Panc1 (cell line): ENCODE data around the gene CCN5. TPM values are rescaled to one million over a fixed set of nuclear protein-coding genes. Genes with fewer than 3 reads are reported as not detected.

ENCODE experiments used
- ATAC-seq: fragments of 200-7000 bp; cut with Tn5 transposase; 2 replicates; pipeline ENCODE4 v1.9.1; 2020; ENCODE audit warnings: mild to moderate bottlenecking, moderate library complexity
- BruUV-seq: library from RNA; stranded (reverse); fragments of 400-500 nt; replicated peaks from 2 replicates; lab custom pipeline; 2021; lab: Mats Ljungman, UMichigan
- CTCF ChIA-PET: fragments of 300-600 bp; sonication (Branson Sonifier 250); formaldehyde crosslinking; loops from one replicate; lab custom pipeline; 2022; ENCODE audit warnings: antibody characterized with exemption; lab: Charles Lee
- POLR2A ChIA-PET: fragments of 300-600 bp; sonication (Branson Sonifier 250); formaldehyde crosslinking; loops from one replicate; lab custom pipeline; 2022; ENCODE audit warnings: antibody characterized with exemption; lab: Charles Lee
- DNase-seq: peaks from one replicate; pipeline ENCODE4 v3.0.0-alpha.2; 2010; ENCODE audit warnings: low read depth, low spot score
- H3K27ac ChIP-seq: 2 replicates; pipeline ENCODE4 v1.5.1; 2011; ENCODE audit warnings: mild to moderate bottlenecking, low read length, inconsistent platforms
- H3K27me3 ChIP-seq: fragments of 200-500 bp; sonication (Bioruptor generic); 2 replicates; pipeline ENCODE4 v1.6.0; 2014; ENCODE audit warnings: low read length, inconsistent platforms; ENCODE audit not compliant: control insufficient read depth, insufficient read depth
- H3K36me3 ChIP-seq: fragments of 200-500 bp; sonication (Bioruptor generic); 2 replicates; pipeline ENCODE4 v1.5.1; 2014; ENCODE audit warnings: inconsistent platforms, mild to moderate bottlenecking, low read length, moderate library complexity; ENCODE audit not compliant: control insufficient read depth, insufficient read depth
- H3K4me1 ChIP-seq: 2 replicates; pipeline ENCODE4 v1.5.1; 2011; ENCODE audit warnings: inconsistent platforms, mild to moderate bottlenecking, low read length, moderate library complexity; ENCODE audit not compliant: control insufficient read depth, insufficient read depth
- H3K4me3 ChIP-seq, 2 experiments: 2 replicates each; pipeline ENCODE4 v1.5.1; 2011 to 2012; ENCODE audit warnings: low read depth in 2 of 2, low read length in 2 of 2, mild to moderate bottlenecking in 2 of 2, inconsistent platforms in 1 of 2, moderate library complexity in 1 of 2
- H3K9me3 ChIP-seq: fragments of 200-500 bp; sonication (Bioruptor generic); 2 replicates; pipeline ENCODE4 v1.5.1; 2014; ENCODE audit warnings: low read depth, mild to moderate bottlenecking, inconsistent platforms, low read length, moderate library complexity; ENCODE audit not compliant: control insufficient read depth, insufficient read depth
- CTCF ChIP-seq: fragments of 450-650 bp; IDR thresholded peaks from 2 replicates; pipeline ENCODE4 v1.5.1; 2017; ENCODE audit warnings: mild to moderate bottlenecking
- POLR2AphosphoS5 ChIP-seq: IDR thresholded peaks from 2 replicates; pipeline ENCODE4 v1.6.1; 2012; ENCODE audit warnings: mild to moderate bottlenecking, low read depth, low read length, moderate library complexity
- REST ChIP-seq, 2 experiments: IDR thresholded peaks; 2 replicates each; pipeline ENCODE4 v1.6.1; 2011 to 2012; ENCODE audit warnings: low read depth in 2 of 2, control low read depth in 1 of 2, low read length in 1 of 2, mild to moderate bottlenecking in 1 of 2, moderate library complexity in 1 of 2; ENCODE audit not compliant: insufficient read depth in 1 of 2
- SIN3A ChIP-seq: IDR thresholded peaks from 2 replicates; pipeline ENCODE4 v1.6.1; 2012; ENCODE audit warnings: low read depth, mild to moderate bottlenecking, low read length, moderate library complexity, borderline replicate concordance; ENCODE audit not compliant: insufficient read depth
- TCF7L2 ChIP-seq: IDR thresholded peaks from 2 replicates; pipeline ENCODE4 v1.6.1; 2011; ENCODE audit warnings: mild to moderate bottlenecking, low read depth, low read length, inconsistent platforms
- in situ Hi-C: cut with HindIII; loops from 2 replicates; pipeline ENCODE4 v1.10.0; 2016; ENCODE audit warnings: low sequenced_read_pairs, low pct_unique_long_range_greater_than_20kb
- intact Hi-C: fragments of 100-400 bp; cut with micrococcal nuclease; formaldehyde crosslinking; loops from one replicate; pipeline ENCODE4 v1.10.0; 2022; ENCODE audit not compliant: unreplicated experiment
- total RNA-seq: library from RNA; stranded (reverse); gene quantifications from one replicate; pipeline ENCODE4 v1.2.1, GENCODE V29; 2021; ENCODE audit not compliant: unreplicated experiment

Gene CCN5
- total RNA-seq, 1 experiment from 2014 or later: 15.2 TPM

- no peaks in the 10 kb centered on the region for H3K9me3 ChIP-seq
- peak overlapping the region; percentile 73 for H3K27ac ChIP-seq
- ChIA-PET CTCF (interaction anchor here (0.5 kb wide), 1 partner anchor 24 kb away, joined by 5 read pairs; no protein-coding TSS in a partner anchor), POLR2A (interaction anchor here (0.6 kb wide), 1 partner anchor 129 kb away, joined by 4 read pairs; no protein-coding TSS in a partner anchor)
- intact Hi-C loops: no loop called here
- in situ Hi-C loops: no loop called here
- peak overlapping the region; percentile 52 to 88 for H3K4me3 ChIP-seq
- no TSS peak for BruUV-seq
- H3K36me3 ChIP-seq: no peaks in the 10 kb centered on the region
- ATAC-seq: peak; percentile 2; the same call in 1 of the 2 replicates
- TF ChIP-seq REST (IDR thresholded peaks at IDR 0.05; ENCODE audit: insufficient read depth in 1 of 2, low read depth in 2 of 2, low read length in 1 of 2): no peak
- no peak for TF ChIP-seq CTCF
- no peak for TF ChIP-seq POLR2AphosphoS5
- TF ChIP-seq TCF7L2: no peak
- TF ChIP-seq SIN3A: no peak
- no peak for DNase-seq
- no peaks in the 10 kb centered on the region for H3K27me3 ChIP-seq
- peaks cover 25% of the 10 kb centered on the region for H3K4me1 ChIP-seq
These were observed 30.0 kb downstream of the CCN5 start for GRCh38 chr20:44745122-44745597.

GRCh38 chr20:44745598-44746366, 30.6 kb downstream of the CCN5 start, which contains the start of gene KCNK15:
Gene KCNK15 (plus strand): TSS chr20:44745865. CDS start chr20:44745911, 46 bp downstream.
- Histone ChIP-seq H3K36me3 (no peaks in the 10 kb centered on the region), H3K4me3 (peak within 1 kb of the TSS; percentile 52 to 88), H3K27me3 (no peaks in the 10 kb centered on the region), H3K4me1 (peaks cover 25% of the 10 kb centered on the region), H3K27ac (peak within 1 kb of the TSS; percentile 86), H3K9me3 (no peaks in the 10 kb centered on the region)
- intact Hi-C loops: no loop called here
- ChIA-PET CTCF (interaction anchor here (0.5 kb wide), 1 partner anchor 24 kb away, joined by 5 read pairs; no protein-coding TSS in a partner anchor), POLR2A (interaction anchor here (0.6 kb wide), 1 partner anchor 128 kb away, joined by 4 read pairs; no protein-coding TSS in a partner anchor)
- peak; percentile 64 for ATAC-seq
- DNase-seq: no peak
- in situ Hi-C loops: no loop called here
- TF ChIP-seq POLR2AphosphoS5 (no peak), CTCF (no peak), SIN3A (no peak), TCF7L2 (no peak), REST (IDR thresholded peaks at IDR 0.05; ENCODE audit: insufficient read depth in 1 of 2, low read depth in 2 of 2, low read length in 1 of 2) (no peak)
- no TSS peak for BruUV-seq
